ENCODE data around the gene CHAC1. TPM values are rescaled to one million over a fixed set of nuclear protein-coding genes. Genes with fewer than 3 reads are reported as not detected.

Gene CHAC1
- total RNA-seq, 5 donors from 2014 or later (not counting 1 experiment from before 2014, with no cell fraction given) = 0.44 to 7.5 (median 7.2) TPM

GRCh38 chr15:40927873-40928806 is 25.1 kb upstream of the CHAC1 start:
- no peaks in the 10 kb centered on the region for H3K36me3 ChIP-seq (ENCODE audit: control insufficient read depth in 2 of 2, extremely low read depth in 1 of 2, insufficient read depth in 1 of 2, low read length in 1 of 2)
- H3K4me1 Mint-ChIP-seq = peaks cover 41 to 51% (median 44%) of the 10 kb centered on the region in 3 donors
- H3K27me3 Mint-ChIP-seq = peaks cover 43 to 69% of the 10 kb centered on the region in 2 donors
- H3K36me3 Mint-ChIP-seq = no peaks in the 10 kb centered on the region
- peak overlapping the region; percentile 71 to 89 (median 76) for H3K4me3 Mint-ChIP-seq
- peak overlapping the region; percentile 43 to 78 for H3K4me3 ChIP-seq (ENCODE audit: control insufficient read depth in 1 of 2, extremely low read depth in 1 of 2, low read length in 1 of 2)
- no peaks in the 10 kb centered on the region for H3K9me3 Mint-ChIP-seq
- WGBS (ENCODE audit: insufficient coverage) = under 1% methylated on average over 50 of the region's 68 CpGs
- H3K27ac ChIP-seq (ENCODE audit: low read length) = no peak overlapping the region
- CTCF ChIA-PET = interaction anchor here (0.5 to 0.9 kb wide), 3 partner anchors 25 to 126 kb away, joined by 3 to 5 read pairs (median 4); no protein-coding TSS in a partner anchor
- H3K27me3 ChIP-seq (replicated peaks in 1 of 2; ENCODE audit: control insufficient read depth in 2 of 2, extremely low read depth in 1 of 2, insufficient read depth in 2 of 2, low read length in 1 of 2) = peaks cover 4 to 85% of the 10 kb centered on the region in 2 experiments
- DNase-seq (peak in 2 of 35 experiments; percentile 15 to 16), ATAC-seq (replicated peaks in 1 of 4) (peak in 3 of 4 experiments; percentile 8 to 23 (median 14))
- POLR2A ChIA-PET = no interaction called here
- no peaks in the 10 kb centered on the region for H3K9me3 ChIP-seq
- peaks cover 23 to 69% of the 10 kb centered on the region in 2 experiments for H3K4me1 ChIP-seq (ENCODE audit: control insufficient read depth in 1 of 2, extremely low read depth in 1 of 2, insufficient read depth in 2 of 2, low read length in 2 of 2)
- H3K27ac Mint-ChIP-seq = no peak overlapping the region

- H3K27ac ChIP-seq (ENCODE audit: low read length) = no peak within 1 kb of the TSS
- ChIA-PET CTCF (interaction anchor here (0.6 to 0.9 kb wide), 2 partner anchors 25 to 26 kb away, joined by 3 to 5 read pairs; no protein-coding TSS in a partner anchor), POLR2A (no interaction called here)
- Mint-ChIP-seq H3K27ac (no peak within 1 kb of the TSS), H3K36me3 (no peaks in the 10 kb centered on the region), H3K9me3 (no peaks in the 10 kb centered on the region), H3K27me3 (peaks cover 43 to 72% of the 10 kb centered on the region in 2 donors), H3K4me1 (peaks cover 41 to 51% (median 44%) of the 10 kb centered on the region in 3 donors), H3K4me3 (peak within 1 kb of the TSS; percentile 71 to 89 (median 76))
- H3K36me3 ChIP-seq (ENCODE audit: control insufficient read depth in 2 of 2, extremely low read depth in 1 of 2, insufficient read depth in 1 of 2, low read length in 1 of 2) = no peaks in the 10 kb centered on the region
- H3K4me3 ChIP-seq (ENCODE audit: control insufficient read depth in 1 of 2, extremely low read depth in 1 of 2, low read length in 1 of 2) = peak within 1 kb of the TSS; percentile 43 to 78
- DNase-seq (peak in 10 of 35 experiments; percentile 26 to 55 (median 40)), ATAC-seq (replicated peaks in 1 of 4) (peak; percentile 52 to 62 (median 56))
- H3K9me3 ChIP-seq = no peaks in the 10 kb centered on the region
- H3K4me1 ChIP-seq (ENCODE audit: control insufficient read depth in 1 of 2, extremely low read depth in 1 of 2, insufficient read depth in 2 of 2, low read length in 2 of 2) = peaks cover 23 to 69% of the 10 kb centered on the region in 2 experiments
- peaks cover 4 to 85% of the 10 kb centered on the region in 2 experiments for H3K27me3 ChIP-seq (replicated peaks in 1 of 2; ENCODE audit: control insufficient read depth in 2 of 2, extremely low read depth in 1 of 2, insufficient read depth in 2 of 2, low read length in 1 of 2)
- under 1% methylated on average over 66 of the region's 71 CpGs for WGBS (ENCODE audit: insufficient coverage)
These were observed 24.2 kb upstream of the CHAC1 start, which contains the start of gene DLL4 for GRCh38 chr15:40928821-40929659. DLL4 (plus strand) TSS chr15:40929340; CDS start chr15:40929669, 329 bp downstream.

- Histone ChIP-seq H3K9me3 (no peaks in the 10 kb centered on the region), H3K36me3 (ENCODE audit: control insufficient read depth in 2 of 2, extremely low read depth in 1 of 2, insufficient read depth in 1 of 2, low read length in 1 of 2) (no peaks in the 10 kb centered on the region), H3K4me1 (ENCODE audit: control insufficient read depth in 1 of 2, extremely low read depth in 1 of 2, insufficient read depth in 2 of 2, low read length in 2 of 2) (peaks cover 23 to 69% of the 10 kb centered on the region in 2 experiments), H3K4me3 (ENCODE audit: control insufficient read depth in 1 of 2, extremely low read depth in 1 of 2, low read length in 1 of 2) (peak overlapping the region; percentile 43 to 78), H3K27me3 (replicated peaks in 1 of 2; ENCODE audit: control insufficient read depth in 2 of 2, extremely low read depth in 1 of 2, insufficient read depth in 2 of 2, low read length in 1 of 2) (peaks cover 4 to 83% of the 10 kb centered on the region in 2 experiments), H3K27ac (ENCODE audit: low read length) (no peak overlapping the region)
- H3K27ac Mint-ChIP-seq = no peak overlapping the region
- ATAC-seq (replicated peaks in 1 of 4) = peak in 1 of 4 experiments; percentile 7
- H3K9me3 Mint-ChIP-seq = no peaks in the 10 kb centered on the region
- H3K4me1 Mint-ChIP-seq = peaks cover 41 to 51% (median 44%) of the 10 kb centered on the region in 3 donors
- ChIA-PET POLR2A (no interaction called here), CTCF (interaction anchor here (0.6 to 1.8 kb wide), 4 partner anchors 20 to 649 kb away, joined by 3 to 6 read pairs (median 5); no protein-coding TSS in a partner anchor)
- peak overlapping the region; percentile 71 to 89 (median 76) for H3K4me3 Mint-ChIP-seq
- 5% methylated on average over 53 of the region's 56 CpGs for WGBS (ENCODE audit: insufficient coverage)
- H3K27me3 Mint-ChIP-seq = peaks cover 43 to 66% of the 10 kb centered on the region in 2 donors
- no peaks in the 10 kb centered on the region for H3K36me3 Mint-ChIP-seq
- DNase-seq = no peak
These were observed 23.4 kb upstream of the CHAC1 start for GRCh38 chr15:40929660-40930429.

GRCh38 chr15:40930430-40931299 is 22.6 kb upstream of the CHAC1 start:
- H3K9me3 ChIP-seq = no peaks in the 10 kb centered on the region
- Mint-ChIP-seq H3K27ac (peak overlapping the region in 1 of 2 donors; percentile 36), H3K4me1 (peaks cover 38 to 47% (median 44%) of the 10 kb centered on the region in 3 donors), H3K27me3 (peaks cover 36 to 61% of the 10 kb centered on the region in 2 donors), H3K4me3 (peak overlapping the region; percentile 65 to 89 (median 67)), H3K36me3 (no peaks in the 10 kb centered on the region), H3K9me3 (no peaks in the 10 kb centered on the region)
- CTCF ChIA-PET = interaction anchor here (0.6 to 1.8 kb wide), 6 partner anchors 20 to 650 kb away, joined by 3 to 6 read pairs (median 4); no protein-coding TSS in a partner anchor
- H3K27ac ChIP-seq (ENCODE audit: low read length) = no peak overlapping the region
- peak overlapping the region in 1 of 2 donors; percentile 78 for H3K4me3 ChIP-seq (ENCODE audit: control insufficient read depth in 1 of 2, extremely low read depth in 1 of 2, low read length in 1 of 2)
- DNase-seq = peak in 13 of 35 experiments; percentile 25 to 62 (median 48)
- no peaks in the 10 kb centered on the region for H3K36me3 ChIP-seq (ENCODE audit: control insufficient read depth in 2 of 2, extremely low read depth in 1 of 2, insufficient read depth in 1 of 2, low read length in 1 of 2)
- 3% methylated on average over 31 of the region's 46 CpGs for WGBS (ENCODE audit: insufficient coverage)
- peaks cover 4 to 74% of the 10 kb centered on the region in 2 experiments for H3K27me3 ChIP-seq (replicated peaks in 1 of 2; ENCODE audit: control insufficient read depth in 2 of 2, extremely low read depth in 1 of 2, insufficient read depth in 2 of 2, low read length in 1 of 2)
- H3K4me1 ChIP-seq (ENCODE audit: control insufficient read depth in 1 of 2, extremely low read depth in 1 of 2, insufficient read depth in 2 of 2, low read length in 2 of 2) = peaks cover 23 to 64% of the 10 kb centered on the region in 2 experiments
- peak in 1 of 4 experiments; percentile 45 for ATAC-seq (replicated peaks in 1 of 4)
- POLR2A ChIA-PET = interaction anchor here (0.6 to 0.7 kb wide), 2 partner anchors 11 to 24 kb away, joined by 4 to 13 read pairs; no protein-coding TSS in a partner anchor

All from T-cell (primary cell).